ENCODE results near the gene NOX4. TPM values are rescaled to one million over a fixed set of nuclear protein-coding genes. Genes with fewer than 3 reads are reported as not detected.

The NOX4 gene
- total RNA-seq, 1 experiment from 2014 or later = 1.5 TPM

DNA sequence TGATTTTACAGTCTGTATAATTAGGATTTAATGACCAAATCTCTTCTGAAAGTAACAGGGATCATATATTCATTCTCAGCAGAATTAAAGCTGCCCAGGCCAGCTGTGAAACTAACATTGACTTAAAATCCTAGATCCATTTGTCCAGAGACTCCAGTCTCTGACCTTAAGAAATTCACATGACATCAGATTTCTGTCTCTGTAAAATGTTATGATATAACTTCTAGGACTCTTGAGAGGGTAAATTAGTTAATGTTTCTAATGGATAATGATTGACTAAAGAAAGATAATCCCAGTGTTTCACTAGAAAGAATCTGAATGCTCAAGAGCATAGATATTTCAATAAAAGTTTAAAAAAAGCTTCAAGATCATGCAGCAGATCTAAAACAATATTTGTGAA lies 6.3 kb downstream of the NOX4 start (continued):
- TF ChIP-seq, protein P1, sequence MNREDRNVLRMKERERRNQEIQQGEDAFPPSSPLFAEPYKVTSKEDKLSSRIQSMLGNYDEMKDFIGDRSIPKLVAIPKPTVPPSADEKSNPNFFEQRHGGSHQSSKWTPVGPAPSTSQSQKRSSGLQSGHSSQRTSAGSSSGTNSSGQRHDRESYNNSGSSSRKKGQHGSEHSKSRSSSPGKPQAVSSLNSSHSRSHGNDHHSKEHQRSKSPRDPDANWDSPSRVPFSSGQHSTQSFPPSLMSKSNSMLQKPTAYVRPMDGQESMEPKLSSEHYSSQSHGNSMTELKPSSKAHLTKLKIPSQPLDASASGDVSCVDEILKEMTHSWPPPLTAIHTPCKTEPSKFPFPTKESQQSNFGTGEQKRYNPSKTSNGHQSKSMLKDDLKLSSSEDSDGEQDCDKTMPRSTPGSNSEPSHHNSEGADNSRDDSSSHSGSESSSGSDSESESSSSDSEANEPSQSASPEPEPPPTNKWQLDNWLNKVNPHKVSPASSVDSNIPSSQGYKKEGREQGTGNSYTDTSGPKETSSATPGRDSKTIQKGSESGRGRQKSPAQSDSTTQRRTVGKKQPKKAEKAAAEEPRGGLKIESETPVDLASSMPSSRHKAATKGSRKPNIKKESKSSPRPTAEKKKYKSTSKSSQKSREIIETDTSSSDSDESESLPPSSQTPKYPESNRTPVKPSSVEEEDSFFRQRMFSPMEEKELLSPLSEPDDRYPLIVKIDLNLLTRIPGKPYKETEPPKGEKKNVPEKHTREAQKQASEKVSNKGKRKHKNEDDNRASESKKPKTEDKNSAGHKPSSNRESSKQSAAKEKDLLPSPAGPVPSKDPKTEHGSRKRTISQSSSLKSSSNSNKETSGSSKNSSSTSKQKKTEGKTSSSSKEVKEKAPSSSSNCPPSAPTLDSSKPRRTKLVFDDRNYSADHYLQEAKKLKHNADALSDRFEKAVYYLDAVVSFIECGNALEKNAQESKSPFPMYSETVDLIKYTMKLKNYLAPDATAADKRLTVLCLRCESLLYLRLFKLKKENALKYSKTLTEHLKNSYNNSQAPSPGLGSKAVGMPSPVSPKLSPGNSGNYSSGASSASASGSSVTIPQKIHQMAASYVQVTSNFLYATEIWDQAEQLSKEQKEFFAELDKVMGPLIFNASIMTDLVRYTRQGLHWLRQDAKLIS (CRISPR knock-in tag; IDR thresholded peaks at IDR 0.05; ENCODE audit: borderline replicate concordance) = no peak
- TF ChIP-seq, protein P2, sequence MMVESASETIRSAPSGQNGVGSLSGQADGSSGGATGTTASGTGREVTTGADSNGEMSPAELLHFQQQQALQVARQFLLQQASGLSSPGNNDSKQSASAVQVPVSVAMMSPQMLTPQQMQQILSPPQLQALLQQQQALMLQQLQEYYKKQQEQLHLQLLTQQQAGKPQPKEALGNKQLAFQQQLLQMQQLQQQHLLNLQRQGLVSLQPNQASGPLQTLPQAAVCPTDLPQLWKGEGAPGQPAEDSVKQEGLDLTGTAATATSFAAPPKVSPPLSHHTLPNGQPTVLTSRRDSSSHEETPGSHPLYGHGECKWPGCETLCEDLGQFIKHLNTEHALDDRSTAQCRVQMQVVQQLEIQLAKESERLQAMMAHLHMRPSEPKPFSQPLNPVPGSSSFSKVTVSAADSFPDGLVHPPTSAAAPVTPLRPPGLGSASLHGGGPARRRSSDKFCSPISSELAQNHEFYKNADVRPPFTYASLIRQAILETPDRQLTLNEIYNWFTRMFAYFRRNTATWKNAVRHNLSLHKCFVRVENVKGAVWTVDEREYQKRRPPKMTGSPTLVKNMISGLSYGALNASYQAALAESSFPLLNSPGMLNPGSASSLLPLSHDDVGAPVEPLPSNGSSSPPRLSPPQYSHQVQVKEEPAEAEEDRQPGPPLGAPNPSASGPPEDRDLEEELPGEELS (CRISPR knock-in tag; IDR thresholded peaks at IDR 0.05) = no peak
- TF ChIP-seq MXD4 (CRISPR knock-in tag; IDR thresholded peaks at IDR 0.05; ENCODE audit: borderline replicate concordance) (no peak), JUN (CRISPR knock-in tag; IDR thresholded peaks at IDR 0.05) (no peak), ESRRA (CRISPR knock-in tag; IDR thresholded peaks at IDR 0.05; ENCODE audit: borderline replicate concordance) (no peak), CBFB (CRISPR knock-in tag; IDR thresholded peaks at IDR 0.05; ENCODE audit: low read depth) (no peak), ZNF317 (CRISPR knock-in tag; IDR thresholded peaks at IDR 0.05; ENCODE audit: borderline replicate concordance, low read depth) (no peak), NFYB (CRISPR knock-in tag; conservative IDR thresholded peaks at IDR 0.05; ENCODE audit: low read depth) (no peak), ZNF671 (CRISPR knock-in tag; IDR thresholded peaks at IDR 0.05) (no peak)
- TF ChIP-seq, protein P3, sequence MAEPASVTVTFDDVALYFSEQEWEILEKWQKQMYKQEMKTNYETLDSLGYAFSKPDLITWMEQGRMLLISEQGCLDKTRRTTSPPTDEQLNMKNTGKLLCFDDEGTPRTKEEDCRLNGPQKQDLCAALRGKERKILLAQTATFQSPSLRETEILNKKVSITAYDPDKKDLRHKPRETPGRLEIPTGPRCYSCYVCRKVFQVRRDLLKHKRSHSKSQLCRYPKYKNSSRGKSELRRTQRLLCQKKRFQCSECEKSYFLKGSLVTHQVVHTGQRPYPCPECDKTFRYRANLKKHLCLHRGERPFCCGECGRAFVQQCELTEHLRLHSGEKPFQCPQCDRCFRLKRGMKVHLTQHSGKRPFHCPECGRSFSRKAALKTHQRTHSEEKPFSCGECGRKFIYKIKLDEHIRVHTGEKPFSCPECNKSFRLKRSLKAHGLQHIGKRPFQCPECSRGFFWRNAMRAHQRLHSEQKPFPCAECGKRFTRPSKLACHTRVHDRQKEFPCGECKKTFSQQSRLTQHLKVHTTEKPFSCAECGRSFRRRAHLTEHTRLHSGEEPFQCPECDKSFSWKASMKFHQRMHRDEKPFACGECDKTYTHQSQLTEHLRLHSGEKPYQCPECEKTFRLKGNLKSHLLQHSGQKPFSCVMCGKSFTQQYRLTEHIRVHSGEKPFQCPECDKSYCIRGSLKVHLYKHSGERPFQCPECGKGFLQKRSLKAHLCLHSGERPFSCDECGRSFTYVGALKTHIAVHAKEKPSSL (CRISPR knock-in tag; conservative IDR thresholded peaks at IDR 0.05) = no peak
- TF ChIP-seq, protein P4, sequence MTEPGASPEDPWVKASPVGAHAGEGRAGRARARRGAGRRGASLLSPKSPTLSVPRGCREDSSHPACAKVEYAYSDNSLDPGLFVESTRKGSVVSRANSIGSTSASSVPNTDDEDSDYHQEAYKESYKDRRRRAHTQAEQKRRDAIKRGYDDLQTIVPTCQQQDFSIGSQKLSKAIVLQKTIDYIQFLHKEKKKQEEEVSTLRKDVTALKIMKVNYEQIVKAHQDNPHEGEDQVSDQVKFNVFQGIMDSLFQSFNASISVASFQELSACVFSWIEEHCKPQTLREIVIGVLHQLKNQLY (CRISPR knock-in tag; IDR thresholded peaks at IDR 0.05) = no peak
- TF ChIP-seq, protein P5, sequence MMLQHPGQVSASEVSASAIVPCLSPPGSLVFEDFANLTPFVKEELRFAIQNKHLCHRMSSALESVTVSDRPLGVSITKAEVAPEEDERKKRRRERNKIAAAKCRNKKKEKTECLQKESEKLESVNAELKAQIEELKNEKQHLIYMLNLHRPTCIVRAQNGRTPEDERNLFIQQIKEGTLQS (CRISPR knock-in tag; conservative IDR thresholded peaks at IDR 0.05) = no peak
- TF ChIP-seq, protein P6, sequence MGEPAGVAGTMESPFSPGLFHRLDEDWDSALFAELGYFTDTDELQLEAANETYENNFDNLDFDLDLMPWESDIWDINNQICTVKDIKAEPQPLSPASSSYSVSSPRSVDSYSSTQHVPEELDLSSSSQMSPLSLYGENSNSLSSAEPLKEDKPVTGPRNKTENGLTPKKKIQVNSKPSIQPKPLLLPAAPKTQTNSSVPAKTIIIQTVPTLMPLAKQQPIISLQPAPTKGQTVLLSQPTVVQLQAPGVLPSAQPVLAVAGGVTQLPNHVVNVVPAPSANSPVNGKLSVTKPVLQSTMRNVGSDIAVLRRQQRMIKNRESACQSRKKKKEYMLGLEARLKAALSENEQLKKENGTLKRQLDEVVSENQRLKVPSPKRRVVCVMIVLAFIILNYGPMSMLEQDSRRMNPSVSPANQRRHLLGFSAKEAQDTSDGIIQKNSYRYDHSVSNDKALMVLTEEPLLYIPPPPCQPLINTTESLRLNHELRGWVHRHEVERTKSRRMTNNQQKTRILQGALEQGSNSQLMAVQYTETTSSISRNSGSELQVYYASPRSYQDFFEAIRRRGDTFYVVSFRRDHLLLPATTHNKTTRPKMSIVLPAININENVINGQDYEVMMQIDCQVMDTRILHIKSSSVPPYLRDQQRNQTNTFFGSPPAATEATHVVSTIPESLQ (CRISPR knock-in tag; IDR thresholded peaks at IDR 0.05) = no peak

DNA sequence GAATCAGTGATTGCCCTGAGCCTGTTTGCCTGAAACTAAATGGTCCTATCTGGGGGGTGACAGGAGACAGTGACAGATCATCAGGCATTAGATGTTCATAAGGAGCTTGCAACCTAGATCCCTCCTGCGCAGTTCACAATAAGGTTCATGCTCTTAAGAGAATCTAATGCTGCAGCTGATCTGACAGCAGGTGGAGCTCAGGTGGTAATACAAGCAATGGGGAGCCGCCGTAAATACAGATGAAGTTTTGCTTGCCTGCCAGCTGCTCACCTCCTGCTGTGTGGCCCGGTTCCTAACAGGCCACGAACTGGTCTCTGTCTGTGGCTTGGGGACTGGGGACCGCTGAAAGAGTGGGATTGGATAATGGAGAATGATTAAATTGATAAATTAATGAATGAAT lies 14.0 kb downstream of the NOX4 start:
- Mint-ChIP-seq H3K9me3 (no peaks in the 10 kb centered on the region), H3K27ac (no peak overlapping the region), H3K27me3 (ENCODE audit: low read depth) (no peaks in the 10 kb centered on the region), H3K4me1 (peaks cover 8% of the 10 kb centered on the region), H3K36me3 (no peaks in the 10 kb centered on the region), H3K4me3 (no peak overlapping the region)
- ChIA-PET POLR2A (no interaction called here), CTCF (interaction anchor here (1.0 to 1.5 kb wide), 3 partner anchors 11 to 150 kb away, joined by 3 to 4 read pairs (median 3); no protein-coding TSS in a partner anchor)
- peak; percentile 73; the same call in 1 of the 2 replicates for ATAC-seq
- DNase-seq (ENCODE audit: low spot score) = peak; percentile 63
- TF ChIP-seq, protein P7, sequence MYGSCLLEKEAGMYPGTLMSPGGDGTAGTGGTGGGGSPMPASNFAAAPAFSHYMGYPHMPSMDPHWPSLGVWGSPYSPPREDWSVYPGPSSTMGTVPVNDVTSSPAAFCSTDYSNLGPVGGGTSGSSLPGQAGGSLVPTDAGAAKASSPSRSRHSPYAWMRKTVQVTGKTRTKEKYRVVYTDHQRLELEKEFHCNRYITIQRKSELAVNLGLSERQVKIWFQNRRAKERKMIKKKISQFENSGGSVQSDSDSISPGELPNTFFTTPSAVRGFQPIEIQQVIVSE (CRISPR knock-in tag; IDR thresholded peaks at IDR 0.05; ENCODE audit: borderline replicate concordance) = no peak
- TF ChIP-seq TEAD4 (CRISPR knock-in tag; IDR thresholded peaks at IDR 0.05) = no peak
- no peak for TF ChIP-seq ZNF416 (CRISPR knock-in tag; IDR thresholded peaks at IDR 0.05)
- TF ChIP-seq TCF7 (CRISPR knock-in tag; IDR thresholded peaks at IDR 0.05; ENCODE audit: low read depth) = no peak
- TF ChIP-seq NFE2L1 (CRISPR knock-in tag; IDR thresholded peaks at IDR 0.05) = no peak
- no peak for TF ChIP-seq FOXK1 (CRISPR knock-in tag; IDR thresholded peaks at IDR 0.05)
- no peak for TF ChIP-seq ZNF396 (CRISPR knock-in tag; IDR thresholded peaks at IDR 0.05; ENCODE audit: borderline replicate concordance)
- no peak for TF ChIP-seq ZNF138 (CRISPR knock-in tag; conservative IDR thresholded peaks at IDR 0.05)
- TF ChIP-seq SP1 (CRISPR knock-in tag; conservative IDR thresholded peaks at IDR 0.05) = no peak
- TF ChIP-seq, protein P4 (CRISPR knock-in tag; IDR thresholded peaks at IDR 0.05) = no peak
